ENCODE measurements around the gene PMM2. TPM values are rescaled to one million over a fixed set of nuclear protein-coding genes. Genes with fewer than 3 reads are reported as not detected.

The PMM2 gene
- total and polyA plus RNA-seq, 9 of the 15 experiments (the other 6 are each of a cell fraction or from before 2014, with no cell fraction given), result 5.6 to 42.7 (median 25.9) TPM

DNA sequence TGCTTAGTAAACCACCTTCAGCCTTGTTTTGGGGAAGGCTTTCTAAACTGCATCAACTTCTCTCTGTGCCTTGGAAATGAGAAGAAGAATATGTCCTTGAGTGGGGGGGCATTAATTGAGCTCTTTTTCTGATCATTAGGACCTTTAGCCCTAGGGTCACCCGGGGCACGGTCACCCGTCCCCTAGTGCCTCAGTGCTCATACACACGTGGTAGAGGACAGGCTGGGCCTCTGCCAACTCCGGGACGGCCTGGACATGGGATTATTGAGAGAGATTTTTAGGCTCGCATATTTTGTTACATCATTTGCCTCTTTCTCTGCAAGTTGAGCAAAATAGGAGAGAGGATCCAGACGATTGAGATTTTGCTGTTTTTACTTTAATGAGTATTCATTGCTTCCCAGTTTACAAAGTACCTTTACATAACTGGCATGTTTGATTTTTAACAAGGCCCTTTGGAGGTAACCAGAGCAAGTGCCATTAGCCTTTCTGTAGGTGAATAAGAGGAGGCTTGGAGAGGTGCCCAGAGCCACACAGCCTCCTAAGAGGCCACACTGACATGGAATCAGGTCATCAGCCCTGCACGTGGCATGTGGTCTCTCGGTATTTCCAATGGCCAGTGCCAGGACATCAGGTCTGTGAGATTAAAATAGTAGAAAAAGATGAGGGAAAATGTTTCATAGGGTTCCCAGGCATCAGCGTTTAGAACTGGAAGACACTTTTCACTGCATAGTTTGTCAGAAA lies 11.1 kb downstream of the PMM2 start:
- no peaks in the 10 kb centered on the region; the same call in 1 of the 2 replicates for H4K20me1 ChIP-seq (replicated peaks; ENCODE audit: control insufficient read depth, insufficient read depth, low read length)
- ATAC-seq, result no peak
- no peak overlapping the region for H2AFZ ChIP-seq (ENCODE audit: low read depth, low read length)
- TF ChIP-seq SOX6 (IDR thresholded peaks at IDR 0.05), result no peak
- H3K36me3 ChIP-seq (ENCODE audit: control insufficient read depth, insufficient read depth, low read length), result peaks cover 99% of the 10 kb centered on the region
- ChIA-PET CTCF (ENCODE audit: low intra/inter-chr PET ratio) (no interaction called here), POLR2A (interaction anchor here (2.7 kb wide), 1 partner anchor 11 kb away, joined by 13 read pairs; no protein-coding TSS in a partner anchor)
- H3K79me2 ChIP-seq (ENCODE audit: control insufficient read depth, insufficient read depth, low read length), result peaks cover 8% of the 10 kb centered on the region; the same call in 2 of the 3 replicates
- no peaks in the 10 kb centered on the region for H3K9me3 ChIP-seq (replicated peaks; ENCODE audit: control insufficient read depth, insufficient read depth, low read depth, low read length)
- 89% methylated on average over 11 of the region's 11 CpGs for WGBS (ENCODE audit: insufficient coverage, low coverage, missing lambda C conversion rate)
- FAIRE-seq, result no peak
- H3K27me3 ChIP-seq (ENCODE audit: control insufficient read depth in 2 of 2, insufficient read depth in 2 of 2, low read length in 2 of 2), result no peaks in the 10 kb centered on the region
- H3K9me1 ChIP-seq (ENCODE audit: control insufficient read depth, insufficient read depth, low read length), result no peaks in the 10 kb centered on the region
- H3K4me1 ChIP-seq (replicated peaks in 1 of 2; ENCODE audit: control insufficient read depth in 2 of 2, insufficient read depth in 2 of 2, low read length in 2 of 2), result no peaks in the 10 kb centered on the region; a peak in 1 of 5 replicates
- intact Hi-C loops (cut with micrococcal nuclease), result no loop called here
- no peak for DNase-seq (ENCODE audit: extremely low read depth in 1 of 4, low spot score in 3 of 4)
- no TSS peak for BruUV-seq (replicated peaks)
- H3K27ac ChIP-seq (ENCODE audit: extremely low read depth, low read depth, low read length), result no peak overlapping the region
- in situ Hi-C loops (cut with MboI), result no loop called here
- no peak overlapping the region for H3K4me2 ChIP-seq (ENCODE audit: insufficient read depth, low read length)
- H3K4me3 ChIP-seq, result no peak overlapping the region
- H3K9ac ChIP-seq (ENCODE audit: insufficient read depth in 1 of 2, low read depth in 2 of 2, low read length in 2 of 2), result no peak overlapping the region

DNA sequence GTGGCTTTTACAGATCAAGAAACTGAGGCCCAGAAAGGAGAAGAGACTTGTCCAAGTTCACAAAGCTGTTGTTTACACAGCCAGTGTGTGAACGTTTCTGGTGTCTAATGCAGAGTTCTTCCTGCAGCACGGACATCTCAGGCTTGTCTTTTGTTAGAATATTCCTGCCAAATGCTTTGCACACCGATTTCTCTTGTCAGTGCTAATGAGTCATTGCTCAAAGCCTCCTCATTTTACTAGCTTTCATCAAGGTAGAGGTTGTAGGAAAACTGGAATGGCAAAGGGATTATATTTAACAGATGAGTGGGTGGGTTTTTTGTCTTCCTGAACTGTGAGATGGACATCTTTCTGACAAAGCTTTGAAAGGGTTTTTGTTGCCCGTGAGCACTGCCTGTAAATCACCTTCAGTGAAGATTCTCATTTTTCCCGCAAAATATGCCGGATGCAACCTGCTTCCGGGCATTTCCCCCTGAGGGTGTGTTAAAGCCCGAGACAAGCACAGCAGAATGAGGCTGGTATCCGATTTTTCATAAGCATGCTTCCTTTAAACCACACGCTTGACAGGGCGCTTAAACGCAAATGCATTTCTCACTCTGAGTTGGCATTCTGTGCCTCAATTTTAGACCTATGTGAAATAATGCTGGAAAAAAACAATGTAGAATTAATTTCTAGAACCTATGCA lies 14.7 kb downstream of the PMM2 start:
- H4K20me1 ChIP-seq (replicated peaks; ENCODE audit: control insufficient read depth, insufficient read depth, low read length), result no peaks in the 10 kb centered on the region; the same call in 1 of the 2 replicates
- H3K27me3 ChIP-seq (ENCODE audit: control insufficient read depth in 2 of 2, insufficient read depth in 2 of 2, low read length in 2 of 2), result no peaks in the 10 kb centered on the region
- H3K9me1 ChIP-seq (ENCODE audit: control insufficient read depth, insufficient read depth, low read length), result no peaks in the 10 kb centered on the region
- H3K4me3 ChIP-seq, result no peak overlapping the region
- ChIA-PET POLR2A (interaction anchor here (0.9 to 1.1 kb wide), 2 partner anchors 9 to 11 kb away, joined by 3 read pairs; no protein-coding TSS in a partner anchor), CTCF (ENCODE audit: low intra/inter-chr PET ratio) (no interaction called here)
- TF ChIP-seq MTA3 (IDR thresholded peaks at IDR 0.05; ENCODE audit: borderline replicate concordance), result no peak
- no peak for TF ChIP-seq ZNF507 (tag; conservative IDR thresholded peaks at IDR 0.05)
- no peak for TF ChIP-seq ZFP30 (CRISPR knock-in tag; IDR thresholded peaks at IDR 0.05; ENCODE audit: borderline replicate concordance)
- TF ChIP-seq TFAM (CRISPR knock-in tag; conservative IDR thresholded peaks at IDR 0.05), result no peak
- no peak overlapping the region for H3K9ac ChIP-seq (ENCODE audit: insufficient read depth in 1 of 2, low read depth in 2 of 2, low read length in 2 of 2)
- H3K27ac ChIP-seq (ENCODE audit: extremely low read depth, low read depth, low read length), result no peak overlapping the region
- no peaks in the 10 kb centered on the region for H3K4me1 ChIP-seq (replicated peaks in 1 of 2; ENCODE audit: control insufficient read depth in 2 of 2, insufficient read depth in 2 of 2, low read length in 2 of 2)
- 90% methylated on average over 12 of the region's 12 CpGs for WGBS (ENCODE audit: insufficient coverage, low coverage, missing lambda C conversion rate)
- H3K9me3 ChIP-seq (replicated peaks; ENCODE audit: control insufficient read depth, insufficient read depth, low read depth, low read length), result no peaks in the 10 kb centered on the region
- intact Hi-C loops (cut with micrococcal nuclease), result no loop called here
- H3K79me2 ChIP-seq (ENCODE audit: control insufficient read depth, insufficient read depth, low read length), result no peaks in the 10 kb centered on the region; the same call in 2 of the 3 replicates
- no peak overlapping the region for H2AFZ ChIP-seq (ENCODE audit: low read depth, low read length)
- ATAC-seq, result no peak
- BruUV-seq (replicated peaks), result no TSS peak
- no peak overlapping the region for H3K4me2 ChIP-seq (ENCODE audit: insufficient read depth, low read length)
- H3K36me3 ChIP-seq (ENCODE audit: control insufficient read depth, insufficient read depth, low read length), result peaks cover 97% of the 10 kb centered on the region
- no peak for DNase-seq (ENCODE audit: extremely low read depth in 1 of 4, low spot score in 3 of 4)
- in situ Hi-C loops (cut with MboI), result no loop called here
- FAIRE-seq, result no peak

All from K562 (cell line).